Adrenal gland (tissue), 5 donors: ENCODE data around the gene IMPACT.
A peak's percentile ranks its signal among the peaks of the same experiment; 100 is the strongest.

ENCODE experiments used
- POLR2A ChIP-seq, 2 donors: fragments of 450-650 bp; IDR thresholded peaks; one replicate each; pipeline ENCODE4 v1.6.1; 2017; ENCODE audit warnings: antibody characterized with exemption in 2 of 2, mild to moderate bottlenecking in 2 of 2, moderate library complexity in 1 of 2
- TF ChIP-seq, protein P1 (sequence below), 6 experiments: fragments of 450-650 bp in 4 of 6; fragments of 200-600 bp in 2 of 6; sonication (generic) in 1 of 6; IDR thresholded peaks; 1 replicate in 5 of 6; 2 replicates in 1 of 6; pipeline versions ENCODE4 v1.5.1 to v1.8.0; 2016 to 2021; ENCODE audit warnings: antibody characterized with exemption in 6 of 6, mild to moderate bottlenecking in 2 of 6, moderate library complexity in 1 of 6
- donor health status: DM: no; HTN: no; CAD: no.

DNA sequence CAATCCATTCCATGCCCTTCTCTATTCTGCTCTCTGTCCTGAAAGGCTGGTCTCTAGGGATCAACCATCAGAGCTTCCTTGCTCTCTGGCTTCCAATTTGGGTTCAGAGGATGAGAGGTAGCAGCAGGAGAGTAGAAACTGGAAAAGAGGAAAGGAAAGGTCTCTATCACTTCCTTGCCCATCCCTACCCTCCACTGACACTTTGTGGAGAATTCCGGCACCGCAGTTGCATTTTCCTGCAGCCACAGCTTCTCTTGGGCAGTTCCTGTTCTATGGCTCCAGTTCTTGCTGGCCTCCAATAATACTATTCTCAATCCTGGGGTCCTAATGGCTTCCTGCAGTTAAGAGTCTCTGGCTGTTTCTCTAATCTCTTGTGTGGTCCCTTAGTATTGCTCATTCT is 13.3 kb upstream of the IMPACT start:
- TF ChIP-seq, protein P1, sequence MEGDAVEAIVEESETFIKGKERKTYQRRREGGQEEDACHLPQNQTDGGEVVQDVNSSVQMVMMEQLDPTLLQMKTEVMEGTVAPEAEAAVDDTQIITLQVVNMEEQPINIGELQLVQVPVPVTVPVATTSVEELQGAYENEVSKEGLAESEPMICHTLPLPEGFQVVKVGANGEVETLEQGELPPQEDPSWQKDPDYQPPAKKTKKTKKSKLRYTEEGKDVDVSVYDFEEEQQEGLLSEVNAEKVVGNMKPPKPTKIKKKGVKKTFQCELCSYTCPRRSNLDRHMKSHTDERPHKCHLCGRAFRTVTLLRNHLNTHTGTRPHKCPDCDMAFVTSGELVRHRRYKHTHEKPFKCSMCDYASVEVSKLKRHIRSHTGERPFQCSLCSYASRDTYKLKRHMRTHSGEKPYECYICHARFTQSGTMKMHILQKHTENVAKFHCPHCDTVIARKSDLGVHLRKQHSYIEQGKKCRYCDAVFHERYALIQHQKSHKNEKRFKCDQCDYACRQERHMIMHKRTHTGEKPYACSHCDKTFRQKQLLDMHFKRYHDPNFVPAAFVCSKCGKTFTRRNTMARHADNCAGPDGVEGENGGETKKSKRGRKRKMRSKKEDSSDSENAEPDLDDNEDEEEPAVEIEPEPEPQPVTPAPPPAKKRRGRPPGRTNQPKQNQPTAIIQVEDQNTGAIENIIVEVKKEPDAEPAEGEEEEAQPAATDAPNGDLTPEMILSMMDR (IDR thresholded peaks at IDR 0.05) = peak in 3 of 6 experiments; percentile 5 to 30 (median 28)
- TF ChIP-seq POLR2A (IDR thresholded peaks at IDR 0.05) = no peak
